Kidney epithelial cell (primary cell): ENCODE results near the gene GLOD5. TPM values are rescaled to one million over a fixed set of nuclear protein-coding genes. Genes with fewer than 3 reads are reported as not detected.

ENCODE experiments used
- DNase-seq: peaks from one replicate; pipeline ENCODE4 v3.0.0-alpha.2; 2010; ENCODE audit warnings: low read depth
- H3K27me3 ChIP-seq: 2 replicates; pipeline ENCODE4 v1.6.0; 2011; ENCODE audit warnings: low read length; ENCODE audit not compliant: control insufficient read depth, insufficient read depth
- H3K36me3 ChIP-seq: 2 replicates; pipeline ENCODE4 v1.5.1; 2011; ENCODE audit warnings: low read length; ENCODE audit not compliant: control insufficient read depth, insufficient read depth
- H3K4me3 ChIP-seq: 2 replicates; pipeline ENCODE4 v1.5.1; 2011; ENCODE audit warnings: low read depth, mild to moderate bottlenecking, control low read depth, low read length
- CTCF ChIP-seq: IDR thresholded peaks from 2 replicates; pipeline ENCODE4 v1.5.1; 2011; ENCODE audit warnings: mild to moderate bottlenecking, moderate library complexity, low read length, control low read depth, inconsistent platforms; ENCODE audit not compliant: insufficient read depth, poor library complexity, severe bottlenecking
- total RNA-seq: library from RNA; depleted of rRNA; stranded (reverse); fragments of >200 nt; gene quantifications from 2 replicates; pipeline ENCODE4 v1.2.3, GENCODE V29; 2015

GLOD5 gene
- total RNA-seq, 1 donor from 2014 or later, result not detected

- H3K36me3 ChIP-seq, result no peaks in the 10 kb centered on the region
- no peak overlapping the region for H3K4me3 ChIP-seq
- no peak for TF ChIP-seq CTCF
- DNase-seq, result no peak
- H3K27me3 ChIP-seq, result no peaks in the 10 kb centered on the region
These were observed 20.7 kb downstream of the GLOD5 start for GRCh38 chrX:48782216-48782615.

GRCh38 chrX:48782795-48783194 lies 21.2 kb downstream of the GLOD5 start:
- H3K4me3 ChIP-seq, result no peak overlapping the region
- no peaks in the 10 kb centered on the region for H3K27me3 ChIP-seq
- TF ChIP-seq CTCF, result no peak
- DNase-seq, result no peak
- no peaks in the 10 kb centered on the region for H3K36me3 ChIP-seq

- H3K4me3 ChIP-seq, result no peak overlapping the region
- no peak for DNase-seq
- H3K36me3 ChIP-seq, result no peaks in the 10 kb centered on the region
- no peaks in the 10 kb centered on the region for H3K27me3 ChIP-seq
- no peak for TF ChIP-seq CTCF
These were observed 23.2 kb downstream of the GLOD5 start for GRCh38 chrX:48784726-48785125.

- Histone ChIP-seq H3K27me3 (no peaks in the 10 kb centered on the region), H3K36me3 (no peaks in the 10 kb centered on the region), H3K4me3 (no peak overlapping the region)
- no peak for TF ChIP-seq CTCF
- no peak for DNase-seq
These were observed 23.6 kb downstream of the GLOD5 start for GRCh38 chrX:48785186-48785539.

- Histone ChIP-seq H3K4me3 (no peak overlapping the region), H3K27me3 (no peaks in the 10 kb centered on the region), H3K36me3 (no peaks in the 10 kb centered on the region)
- no peak for DNase-seq
- no peak for TF ChIP-seq CTCF
These were observed 24.1 kb downstream of the GLOD5 start for GRCh38 chrX:48785540-48786214.

GRCh38 chrX:48786341-48786800 lies 24.8 kb downstream of the GLOD5 start, which contains the start of gene GATA1:
TSS of gene GATA1 (plus strand) at chrX:48786590. CDS start at chrX:48791110, 4,520 bp downstream.
- H3K4me3 ChIP-seq, result no peak within 1 kb of the TSS
- no peaks in the 10 kb centered on the region for H3K27me3 ChIP-seq
- H3K36me3 ChIP-seq, result no peaks in the 10 kb centered on the region
- DNase-seq, result no peak
- TF ChIP-seq CTCF, result no peak
